Measurements from ENCODE around the gene KCNMA1. TPM values are rescaled to one million over a fixed set of nuclear protein-coding genes. Genes with fewer than 3 reads are reported as not detected.

Gene KCNMA1
- total RNA-seq, 2 donors from 2014 or later, result 29.1 to 37.9 TPM

- DNase-seq (ENCODE audit: low spot score), result no peak
- H3K36me3 ChIP-seq, result no peaks in the 10 kb centered on the region
- TF ChIP-seq POLR2AphosphoS5 (IDR thresholded peaks at IDR 0.05), result no peak
- no peak for TF ChIP-seq CTCF (IDR thresholded peaks at IDR 0.05)
- no peak for TF ChIP-seq POLR2A (IDR thresholded peaks at IDR 0.05)
- H3K4me3 ChIP-seq, result no peak overlapping the region
- 78% methylated on average over 11 of the region's 11 CpGs for WGBS
- intact Hi-C loops (cut with DNase I), result no loop called here
- no peaks in the 10 kb centered on the region for H3K9me3 ChIP-seq
- H3K4me1 ChIP-seq (replicated peaks), result no peaks in the 10 kb centered on the region
- H3K27me3 ChIP-seq (replicated peaks; ENCODE audit: insufficient read depth), result no peaks in the 10 kb centered on the region
- H3K27ac ChIP-seq, result peak overlapping the region in 1 of 2 donors; percentile 0
Measured at GRCh38 chr10:77417806-77418640, 219.6 kb downstream of the KCNMA1 start.

GRCh38 chr10:77417359-77417758, 220.2 kb downstream of the KCNMA1 start:
- no peak for TF ChIP-seq CTCF (IDR thresholded peaks at IDR 0.05)
- no peak for TF ChIP-seq POLR2AphosphoS5 (IDR thresholded peaks at IDR 0.05)
- no peak for TF ChIP-seq POLR2A (IDR thresholded peaks at IDR 0.05)
- H3K27ac ChIP-seq, result peak overlapping the region in 1 of 2 donors; percentile 0
- 59% methylated on average over 5 of the region's 5 CpGs for WGBS
- no peak overlapping the region for H3K4me3 ChIP-seq
- intact Hi-C loops (cut with DNase I), result no loop called here
- H3K9me3 ChIP-seq, result no peaks in the 10 kb centered on the region
- no peaks in the 10 kb centered on the region for H3K4me1 ChIP-seq (replicated peaks)
- DNase-seq (ENCODE audit: low spot score), result no peak
- no peaks in the 10 kb centered on the region for H3K36me3 ChIP-seq
- no peaks in the 10 kb centered on the region for H3K27me3 ChIP-seq (replicated peaks; ENCODE audit: insufficient read depth)

DNA sequence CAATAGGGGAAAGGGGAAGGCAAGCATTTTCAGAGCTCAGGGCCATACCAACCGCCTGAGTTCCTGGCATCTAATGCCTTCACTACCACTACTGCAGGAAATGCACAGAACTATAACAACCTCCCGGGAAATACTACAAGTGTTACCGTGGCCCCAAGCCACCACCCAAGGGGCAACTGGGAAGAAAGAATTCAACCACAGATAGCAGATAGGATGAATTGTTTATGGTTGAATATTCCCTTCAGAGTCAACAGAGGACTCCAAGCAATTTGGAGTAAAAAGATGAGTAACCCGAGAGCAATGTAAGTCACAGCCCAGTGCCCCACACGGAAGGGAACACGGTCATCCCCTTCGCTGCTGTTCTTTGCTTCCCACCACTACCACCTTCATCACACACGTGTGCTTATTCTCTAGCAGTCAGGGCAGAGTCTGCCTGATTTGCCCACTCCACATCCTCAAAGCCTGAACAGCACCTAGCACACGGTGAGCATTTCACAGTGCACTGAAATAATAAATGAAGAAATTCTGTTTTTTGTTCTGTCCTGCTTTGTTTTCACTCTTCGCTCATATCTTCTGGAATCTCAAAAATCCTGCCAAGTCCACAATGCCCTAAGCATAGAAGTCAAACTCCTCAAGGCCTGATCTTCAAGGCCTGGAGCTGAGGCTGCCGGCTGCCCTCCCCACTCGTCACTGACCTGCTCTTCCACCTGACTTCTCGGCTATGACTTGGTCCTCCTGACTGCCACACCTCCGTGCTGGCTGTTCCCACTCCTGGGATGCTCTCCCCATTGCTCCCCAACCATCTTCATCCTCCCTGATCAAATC, 221.1 kb downstream of the KCNMA1 start:
- Histone ChIP-seq H3K9me3 (no peaks in the 10 kb centered on the region), H3K27ac (no peak overlapping the region), H3K4me3 (no peak overlapping the region), H3K4me1 (replicated peaks) (no peaks in the 10 kb centered on the region), H3K27me3 (replicated peaks; ENCODE audit: insufficient read depth) (no peaks in the 10 kb centered on the region), H3K36me3 (no peaks in the 10 kb centered on the region)
- 62% methylated on average over 14 of the region's 14 CpGs for WGBS
- no peak for DNase-seq (ENCODE audit: low spot score)
- no peak for TF ChIP-seq POLR2A (IDR thresholded peaks at IDR 0.05)
- TF ChIP-seq CTCF (IDR thresholded peaks at IDR 0.05), result no peak
- TF ChIP-seq POLR2AphosphoS5 (IDR thresholded peaks at IDR 0.05), result no peak
- intact Hi-C loops (cut with DNase I), result no loop called here

DNA sequence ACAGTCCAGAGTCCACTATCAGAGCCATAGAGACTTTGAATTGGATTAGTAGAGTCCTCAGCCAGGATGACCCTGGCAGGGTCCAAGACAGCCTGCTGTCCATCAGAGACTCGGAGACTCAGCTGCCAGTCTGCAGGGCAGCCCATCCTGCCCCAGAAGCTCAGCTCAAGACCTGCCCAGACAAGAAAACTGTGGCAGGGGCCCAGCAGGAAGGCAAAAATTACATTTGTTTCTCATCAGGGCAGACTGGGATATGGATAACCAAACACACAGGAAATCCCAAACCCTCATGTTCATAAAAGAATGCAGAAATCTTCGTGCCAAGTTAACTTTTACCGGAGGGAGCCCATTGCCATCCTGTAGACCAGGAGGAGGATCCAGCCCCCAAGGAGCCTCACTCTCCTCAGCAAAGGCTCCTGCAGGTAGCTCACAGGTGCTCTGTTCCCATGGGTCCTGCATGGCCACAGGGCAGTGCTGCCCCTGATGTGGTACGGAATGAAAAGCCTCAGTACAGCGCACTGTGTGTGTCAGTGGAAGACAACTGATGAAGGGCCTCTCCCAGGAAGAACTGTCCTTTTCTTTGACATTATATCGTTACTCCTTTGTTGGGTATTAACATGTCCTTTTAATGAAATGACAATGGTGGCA, 222.2 kb downstream of the KCNMA1 start:
- Histone ChIP-seq H3K27me3 (replicated peaks; ENCODE audit: insufficient read depth) (no peaks in the 10 kb centered on the region), H3K9me3 (no peaks in the 10 kb centered on the region), H3K36me3 (no peaks in the 10 kb centered on the region), H3K27ac (no peak overlapping the region), H3K4me3 (no peak overlapping the region), H3K4me1 (replicated peaks) (no peaks in the 10 kb centered on the region)
- DNase-seq (ENCODE audit: low spot score), result no peak
- WGBS, result 61% methylated on average over 6 of the region's 6 CpGs
- TF ChIP-seq POLR2AphosphoS5 (IDR thresholded peaks at IDR 0.05) (no peak), CTCF (IDR thresholded peaks at IDR 0.05) (no peak), POLR2A (IDR thresholded peaks at IDR 0.05) (no peak)
- intact Hi-C loops (cut with DNase I), result no loop called here
